HepG2 (cell line): ENCODE measurements around the gene KCNK7. TPM values are rescaled to one million over a fixed set of nuclear protein-coding genes. Genes with fewer than 3 reads are reported as not detected.

Experiments
- MYPOP ChIP-seq: sonication (generic); formaldehyde crosslinking; IDR thresholded peaks from 2 replicates; pipeline ENCODE4 v1.8.1; 2023; ENCODE audit warnings: mild to moderate bottlenecking, moderate library complexity, missing genetic modification reagents
- ZBTB40 ChIP-seq, 2 experiments: fragments of 450-650 bp in 1 of 2; sonication (generic) in 1 of 2; formaldehyde crosslinking in 1 of 2; IDR thresholded peaks; 2 replicates each; pipeline versions ENCODE4 v1.6.1 to v1.8.0; 2016 to 2022; ENCODE audit warnings: antibody characterized with exemption in 1 of 2, mild to moderate bottlenecking in 1 of 2, missing genetic modification reagents in 1 of 2
- ZBTB46 ChIP-seq: sonication (generic); formaldehyde crosslinking; IDR thresholded peaks from 2 replicates; pipeline ENCODE4 v1.4.0; 2020; ENCODE audit warnings: mild to moderate bottlenecking, missing genetic modification reagents, borderline replicate concordance
- ZNF317 ChIP-seq: sonication (generic); formaldehyde crosslinking; IDR thresholded peaks from 2 replicates; pipeline ENCODE4 v1.5.0; 2020; ENCODE audit warnings: mild to moderate bottlenecking, missing genetic modification reagents
- ZNF318 ChIP-seq: sonication (generic); formaldehyde crosslinking; IDR thresholded peaks from 2 replicates; pipeline ENCODE4 v1.4.0; 2020; ENCODE audit warnings: mild to moderate bottlenecking, missing genetic modification reagents
- ZNF724P ChIP-seq: sonication (generic); formaldehyde crosslinking; IDR thresholded peaks from 2 replicates; pipeline ENCODE4 v1.8.0; 2022; ENCODE audit warnings: missing genetic modification reagents, borderline replicate concordance
- polyA plus RNA-seq, 8 experiments: library from polyadenylated mRNA; depleted of rRNA in 3 of 8; stranded (reverse) in 7 of 8; unstranded in 1 of 8; fragments of >200 nt; fragmentation: Illumina TruSeq in 4 of 8; extraction: Trizol in 4 of 8; gene quantifications; 2 replicates each; pipeline versions ENCODE4 v1.2.1 to v1.2.3, GENCODE V29; 2011 to 2016; ENCODE audit warnings: low read depth in 4 of 8, missing spikeins in 1 of 8, mixed read lengths in 1 of 8; ENCODE audit not compliant: insufficient read depth in 1 of 8
- total RNA-seq, 5 experiments: library from RNA; depleted of rRNA; stranded (reverse); fragments of >200 nt; fragmentation: Illumina TruSeq; extraction: Trizol; gene quantifications; 2 replicates each; pipeline ENCODE4 v1.2.3, GENCODE V29; 2016; ENCODE audit warnings: low read depth in 1 of 5

Gene KCNK7
- total and polyA plus RNA-seq, 2 of the 13 experiments (the other 11 are each of a cell fraction or from before 2014, with no cell fraction given) = 0.11 TPM; not detected in 1

- TF ChIP-seq ZBTB40 (IDR thresholded peaks at IDR 0.05) = no peak
- TF ChIP-seq ZBTB40 (CRISPR knock-in tag; IDR thresholded peaks at IDR 0.05) = no peak
- TF ChIP-seq MYPOP (CRISPR knock-in tag) = no peak
- no peak for TF ChIP-seq ZNF317 (CRISPR knock-in tag)
- no peak for TF ChIP-seq ZNF724P
- TF ChIP-seq ZNF318 (CRISPR knock-in tag) = no peak
- no peak for TF ChIP-seq ZBTB46 (CRISPR knock-in tag)
These were observed 21.3 kb downstream of the KCNK7 start (continued) for GRCh38 chr11:65574109-65574810.
